GM23248 (cell line): ENCODE results near the gene FAM81A. TPM values are rescaled to one million over a fixed set of nuclear protein-coding genes. Genes with fewer than 3 reads are reported as not detected.

Source experiments
- DNase-seq: peaks from one replicate; pipeline ENCODE4 v3.0.0-alpha.2; 2015
- H2AFZ ChIP-seq: fragments of 200-600 bp; sonication (generic); 2 replicates; pipeline ENCODE4 v1.6.1; 2016; ENCODE audit warnings: antibody characterized with exemption
- H3F3A ChIP-seq: fragments of 200-600 bp; sonication (generic); 2 replicates; pipeline ENCODE4 v1.6.1; 2016; ENCODE audit warnings: mild to moderate bottlenecking, antibody characterized with exemption, mixed run types; ENCODE audit not compliant: insufficient read depth
- H3K27ac ChIP-seq: fragments of 200-600 bp; sonication (generic); 2 replicates; pipeline ENCODE4 v1.5.1; 2016; ENCODE audit warnings: mild to moderate bottlenecking
- H3K27me3 ChIP-seq: fragments of 200-600 bp; sonication (generic); replicated peaks from 2 replicates; pipeline ENCODE4 v1.6.1; 2016; ENCODE audit warnings: mild to moderate bottlenecking; ENCODE audit not compliant: insufficient read depth
- H3K36me3 ChIP-seq: fragments of 200-600 bp; sonication (generic); 2 replicates; pipeline ENCODE4 v1.6.1; 2016; ENCODE audit warnings: low read depth, mild to moderate bottlenecking
- H3K4me1 ChIP-seq: fragments of 200-600 bp; sonication (generic); 2 replicates; pipeline ENCODE4 v1.6.1; 2016; ENCODE audit warnings: mild to moderate bottlenecking; ENCODE audit not compliant: insufficient read depth
- H3K4me2 ChIP-seq: fragments of 200-600 bp; sonication (generic); one replicate; pipeline ENCODE4 v1.6.1; 2016; ENCODE audit warnings: mild to moderate bottlenecking; ENCODE audit not compliant: unreplicated experiment
- H3K4me3 ChIP-seq: fragments of 200-600 bp; sonication (generic); 2 replicates; pipeline ENCODE4 v1.5.1; 2016; ENCODE audit warnings: mild to moderate bottlenecking
- H3K79me2 ChIP-seq: fragments of 200-600 bp; sonication (generic); 2 replicates; pipeline ENCODE4 v1.6.1; 2016; ENCODE audit warnings: mild to moderate bottlenecking; ENCODE audit not compliant: insufficient read depth
- H3K9ac ChIP-seq: fragments of 200-600 bp; sonication (generic); 2 replicates; pipeline ENCODE4 v1.6.1; 2016; ENCODE audit warnings: mild to moderate bottlenecking
- H3K9me2 ChIP-seq: fragments of 200-600 bp; sonication (generic); 2 replicates; pipeline ENCODE4 v1.6.1; 2016; ENCODE audit warnings: mixed run types, mild to moderate bottlenecking, moderate library complexity; ENCODE audit not compliant: insufficient read depth
- H3K9me3 ChIP-seq: fragments of 200-600 bp; sonication (generic); one replicate; pipeline ENCODE4 v1.6.1; 2017; ENCODE audit warnings: low read depth
- H4K20me1 ChIP-seq: fragments of 200-600 bp; sonication (generic); 2 replicates; pipeline ENCODE4 v1.6.0; 2016; ENCODE audit not compliant: insufficient read depth
- EZH2 ChIP-seq: fragments of 200-600 bp; sonication (generic); IDR thresholded peaks from 2 replicates; pipeline ENCODE4 v1.6.1; 2018; ENCODE audit warnings: antibody characterized with exemption, mild to moderate bottlenecking; ENCODE audit not compliant: insufficient read depth, poor library complexity, severe bottlenecking
- EZH2phosphoT487 ChIP-seq: fragments of 200-600 bp; sonication (generic); IDR thresholded peaks from 2 replicates; pipeline ENCODE4 v1.6.1; 2018; ENCODE audit warnings: antibody characterized with exemption, moderate library complexity, mild to moderate bottlenecking, low read depth; ENCODE audit not compliant: insufficient read depth
- WGBS, 2 experiments: methylation state at CpG; one replicate each; pipeline ENCODE4 v1.1.6; 2015 to 2017; ENCODE audit warnings: low lambda C conversion rate in 2 of 2, low coverage in 1 of 2; ENCODE audit errors: missing lambda C conversion rate in 2 of 2; 5-methylcytosine and 5-hydroxymethylcytosine counted together
- in situ Hi-C: fragments of 300-500 bp; cut with MboI; formaldehyde crosslinking; loops from 2 replicates; pipeline ENCODE4 v1.15.0; 2020
- polyA plus RNA-seq: library from polyadenylated mRNA; unstranded; fragments of >200 nt; fragmentation: Nextera tagmentation; extraction: Ambion mirVana; gene quantifications from 2 replicates; pipeline ENCODE4 v1.2.1, GENCODE V29; 2016
- total RNA-seq: library from RNA; depleted of rRNA; stranded (reverse); fragments of >200 nt; shearing (Covaris generic); gene quantifications from 2 replicates; pipeline ENCODE4 v1.2.3, GENCODE V29; 2014

Gene FAM81A
- total and polyA plus RNA-seq, 2 experiments from 2014 or later, result 0.26 to 0.32 TPM

- TF ChIP-seq EZH2phosphoT487, result no peak
- no peak for TF ChIP-seq EZH2
Measured at GRCh38 chr15:59444980-59445545, 7.1 kb downstream of the FAM81A start.

GRCh38 chr15:59446232-59446957 lies 8.4 kb downstream of the FAM81A start:
- no peak for TF ChIP-seq EZH2
- no peaks in the 10 kb centered on the region for H3K79me2 ChIP-seq
- H3K9ac ChIP-seq, result no peak overlapping the region
- no peaks in the 10 kb centered on the region for H3K9me3 ChIP-seq
- no peaks in the 10 kb centered on the region for H3K9me2 ChIP-seq
- no peak overlapping the region for H3K4me3 ChIP-seq
- no peaks in the 10 kb centered on the region for H3K36me3 ChIP-seq
- in situ Hi-C loops, result no loop called here
- H2AFZ ChIP-seq, result no peak overlapping the region
- H4K20me1 ChIP-seq, result no peaks in the 10 kb centered on the region
- 59 to 70% methylated on average over 3 of the region's 3 CpGs for WGBS, 2 experiments
- H3K27ac ChIP-seq, result no peak overlapping the region
- H3F3A ChIP-seq, result no peaks in the 10 kb centered on the region
- DNase-seq, result no peak
- H3K4me1 ChIP-seq, result no peaks in the 10 kb centered on the region
- no peaks in the 10 kb centered on the region; the same call in 1 of the 2 replicates for H3K27me3 ChIP-seq
- no peak overlapping the region for H3K4me2 ChIP-seq

More at GRCh38 chr15:59444980-59445545, 7.1 kb downstream of the FAM81A start:
- Histone ChIP-seq H3K36me3 (no peaks in the 10 kb centered on the region), H2AFZ (no peak overlapping the region), H4K20me1 (no peaks in the 10 kb centered on the region), H3K79me2 (no peaks in the 10 kb centered on the region), H3K27me3 (no peaks in the 10 kb centered on the region; the same call in 1 of the 2 replicates), H3K4me3 (no peak overlapping the region), H3K27ac (no peak overlapping the region), H3K9me3 (no peaks in the 10 kb centered on the region), H3F3A (no peaks in the 10 kb centered on the region), H3K9me2 (no peaks in the 10 kb centered on the region), H3K4me2 (no peak overlapping the region), H3K4me1 (no peaks in the 10 kb centered on the region), H3K9ac (no peak overlapping the region)
- DNase-seq, result no peak
- 34 to 44% methylated on average over 11 of the region's 11 CpGs for WGBS, 2 experiments
- in situ Hi-C loops, result no loop called here

GRCh38 chr15:59447367-59447766 lies 9.4 kb downstream of the FAM81A start:
- no peak overlapping the region for H3K9ac ChIP-seq
- no peak for DNase-seq
- H3K9me3 ChIP-seq, result no peaks in the 10 kb centered on the region
- no peak overlapping the region for H3K27ac ChIP-seq
- H4K20me1 ChIP-seq, result no peaks in the 10 kb centered on the region
- no peak overlapping the region for H3K4me3 ChIP-seq
- in situ Hi-C loops, result no loop called here
- 92 to 95% methylated on average over 1 of the region's 1 CpG for WGBS, 2 experiments
- no peak for TF ChIP-seq EZH2phosphoT487
- no peak for TF ChIP-seq EZH2
- no peak overlapping the region for H3K4me2 ChIP-seq
- no peaks in the 10 kb centered on the region for H3K4me1 ChIP-seq
- H3K27me3 ChIP-seq, result no peaks in the 10 kb centered on the region; the same call in 1 of the 2 replicates
- no peaks in the 10 kb centered on the region for H3K79me2 ChIP-seq
- H2AFZ ChIP-seq, result no peak overlapping the region
- H3K9me2 ChIP-seq, result no peaks in the 10 kb centered on the region
- no peaks in the 10 kb centered on the region for H3K36me3 ChIP-seq
- H3F3A ChIP-seq, result no peaks in the 10 kb centered on the region

GRCh38 chr15:59448871-59449270 lies 10.9 kb downstream of the FAM81A start:
- H3K9ac ChIP-seq, result no peak overlapping the region
- H3K9me3 ChIP-seq, result no peaks in the 10 kb centered on the region
- H3K4me3 ChIP-seq, result no peak overlapping the region
- H4K20me1 ChIP-seq, result no peaks in the 10 kb centered on the region
- no peak overlapping the region for H3K4me2 ChIP-seq
- in situ Hi-C loops, result no loop called here
- no peaks in the 10 kb centered on the region for H3K9me2 ChIP-seq
- H3K27me3 ChIP-seq, result no peaks in the 10 kb centered on the region; the same call in 1 of the 2 replicates
- no peaks in the 10 kb centered on the region for H3K79me2 ChIP-seq
- DNase-seq, result no peak
- H3K27ac ChIP-seq, result no peak overlapping the region
- no peaks in the 10 kb centered on the region for H3F3A ChIP-seq
- TF ChIP-seq EZH2, result no peak
- no peak for TF ChIP-seq EZH2phosphoT487
- no peaks in the 10 kb centered on the region for H3K4me1 ChIP-seq
- no peaks in the 10 kb centered on the region for H3K36me3 ChIP-seq
- no peak overlapping the region for H2AFZ ChIP-seq
